Chondrocyte (in vitro differentiated cells): ENCODE results near the gene FRMD4B. TPM values are rescaled to one million over a fixed set of nuclear protein-coding genes. Genes with fewer than 3 reads are reported as not detected.
A peak's percentile ranks its signal among the peaks of the same experiment; 100 is the strongest.

Experiments used
- DNase-seq: peaks from one replicate; pipeline ENCODE4 v3.0.0; 2021; ENCODE audit warnings: mixed read lengths, low spot score
- H3K27ac Mint-ChIP-seq: one replicate; pipeline ENCODE4 v1.8.0; 2021; ENCODE audit warnings: mild to moderate bottlenecking, moderate library complexity, mixed read lengths; ENCODE audit not compliant: unreplicated experiment
- H3K27me3 Mint-ChIP-seq: 2 replicates; pipeline ENCODE4 v1.8.0; 2021; ENCODE audit warnings: low read depth, mixed read lengths
- H3K36me3 Mint-ChIP-seq: 2 replicates; pipeline ENCODE4 v1.8.0; 2021; ENCODE audit warnings: low read depth, mixed read lengths
- H3K4me1 Mint-ChIP-seq: 2 replicates; pipeline ENCODE4 v1.8.0; 2021; ENCODE audit warnings: low read depth, mild to moderate bottlenecking, mixed read lengths
- H3K4me3 Mint-ChIP-seq: one replicate; pipeline ENCODE4 v1.8.0; 2021; ENCODE audit warnings: mild to moderate bottlenecking, moderate library complexity, mixed read lengths; ENCODE audit not compliant: unreplicated experiment
- H3K9me3 Mint-ChIP-seq: 2 replicates; pipeline ENCODE4 v1.8.0; 2021; ENCODE audit warnings: low read depth, mixed read lengths
- CTCF ChIP-seq: fragments of 200-600 bp; sonication (generic); IDR thresholded peaks from 2 replicates; pipeline ENCODE4 v1.5.0; 2021; ENCODE audit warnings: antibody characterized with exemption, mild to moderate bottlenecking, moderate library complexity
- total RNA-seq: library from RNA; stranded (reverse); gene quantifications from 3 replicates; pipeline ENCODE4 v1.2.1, GENCODE V29; 2021

FRMD4B gene
- total RNA-seq, 1 donor from 2014 or later, result 4.1 TPM

GRCh38 chr3:69201658-69202057, 184.2 kb downstream of the FRMD4B start:
- H3K9me3 Mint-ChIP-seq, result no peaks in the 10 kb centered on the region
- H3K4me1 Mint-ChIP-seq, result peaks cover 13% of the 10 kb centered on the region
- no peak overlapping the region for H3K27ac Mint-ChIP-seq
- no peak overlapping the region for H3K4me3 Mint-ChIP-seq
- TF ChIP-seq CTCF, result no peak
- DNase-seq, result no peak
- no peaks in the 10 kb centered on the region for H3K36me3 Mint-ChIP-seq
- H3K27me3 Mint-ChIP-seq, result no peaks in the 10 kb centered on the region

- H3K36me3 Mint-ChIP-seq, result peaks cover 1% of the 10 kb centered on the region
- H3K4me1 Mint-ChIP-seq, result peaks cover 13% of the 10 kb centered on the region
- H3K27me3 Mint-ChIP-seq, result no peaks in the 10 kb centered on the region
- DNase-seq, result no peak
- no peak for TF ChIP-seq CTCF
- H3K27ac Mint-ChIP-seq, result peak overlapping the region; percentile 37
- peak overlapping the region; percentile 7 for H3K4me3 Mint-ChIP-seq
- H3K9me3 Mint-ChIP-seq, result no peaks in the 10 kb centered on the region
Observed at GRCh38 chr3:69200384-69201068, 185.4 kb downstream of the FRMD4B start.

GRCh38 chr3:69199942-69200341, 185.9 kb downstream of the FRMD4B start:
- no peak for DNase-seq
- no peak for TF ChIP-seq CTCF
- Mint-ChIP-seq H3K4me1 (peaks cover 13% of the 10 kb centered on the region), H3K9me3 (no peaks in the 10 kb centered on the region), H3K4me3 (no peak overlapping the region), H3K27me3 (peaks cover 1% of the 10 kb centered on the region), H3K36me3 (peaks cover 2% of the 10 kb centered on the region), H3K27ac (no peak overlapping the region)

- no peak for DNase-seq
- H3K27me3 Mint-ChIP-seq, result peaks cover 2% of the 10 kb centered on the region
- H3K9me3 Mint-ChIP-seq, result no peaks in the 10 kb centered on the region
- peaks cover 3% of the 10 kb centered on the region for H3K36me3 Mint-ChIP-seq
- no peak overlapping the region for H3K4me3 Mint-ChIP-seq
- no peak for TF ChIP-seq CTCF
- H3K4me1 Mint-ChIP-seq, result peaks cover 9% of the 10 kb centered on the region
- no peak overlapping the region for H3K27ac Mint-ChIP-seq
Observed at GRCh38 chr3:69197922-69198530, 187.9 kb downstream of the FRMD4B start.

GRCh38 chr3:69197455-69197854, 188.4 kb downstream of the FRMD4B start:
- Mint-ChIP-seq H3K36me3 (peaks cover 3% of the 10 kb centered on the region), H3K4me1 (peaks cover 9% of the 10 kb centered on the region), H3K4me3 (no peak overlapping the region), H3K9me3 (no peaks in the 10 kb centered on the region), H3K27ac (no peak overlapping the region), H3K27me3 (peaks cover 2% of the 10 kb centered on the region)
- TF ChIP-seq CTCF, result no peak
- DNase-seq, result no peak
